Measurements from ENCODE around the gene STAMBP. TPM values are rescaled to one million over a fixed set of nuclear protein-coding genes. Genes with fewer than 3 reads are reported as not detected.

Gene STAMBP
- total and polyA plus RNA-seq, 9 of the 15 experiments (the other 6 are each of a cell fraction or from before 2014, with no cell fraction given): 36.9 to 75.2 (median 48.8) TPM

DNA sequence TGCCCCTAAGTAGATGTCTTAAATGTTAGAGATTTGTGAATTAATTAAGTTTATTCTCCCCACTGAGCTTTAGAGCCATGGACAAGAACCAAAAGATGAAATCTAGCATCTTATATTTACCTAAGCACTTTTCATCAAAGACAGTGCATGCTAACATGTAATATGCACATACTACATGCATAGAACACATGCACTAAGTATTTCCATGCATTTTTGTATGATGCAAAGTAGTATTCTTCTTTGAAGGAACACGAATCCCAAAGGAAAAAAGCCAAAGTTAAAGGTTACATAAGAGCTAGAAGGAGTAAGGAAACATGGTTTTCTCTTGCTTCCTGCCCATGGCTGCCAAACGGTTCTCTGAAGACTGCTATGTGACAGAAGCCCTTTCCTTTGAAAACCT lies 15.3 kb downstream of the STAMBP start:
- Histone ChIP-seq H3K9me1 (ENCODE audit: control insufficient read depth, insufficient read depth, low read length) (no peaks in the 10 kb centered on the region), H2AFZ (ENCODE audit: low read depth, low read length) (no peak overlapping the region), H3K4me3 (no peak overlapping the region), H3K4me1 (replicated peaks in 1 of 2; ENCODE audit: control insufficient read depth in 2 of 2, insufficient read depth in 2 of 2, low read length in 2 of 2) (0 out of 5 replicates have a peak, but pooled peaks cover 0 to 2% of the 10 kb centered on the region in 2 experiments), H3K9ac (ENCODE audit: insufficient read depth in 1 of 2, low read depth in 2 of 2, low read length in 2 of 2) (no peak overlapping the region), H3K27ac (ENCODE audit: extremely low read depth, low read depth, low read length) (no peak overlapping the region), H3K79me2 (ENCODE audit: control insufficient read depth, insufficient read depth, low read length) (0 out of 3 replicates have a peak, but pooled peaks cover 4% of the 10 kb centered on the region), H3K9me3 (replicated peaks; ENCODE audit: control insufficient read depth, insufficient read depth, low read depth, low read length) (no peaks in the 10 kb centered on the region), H3K4me2 (ENCODE audit: insufficient read depth, low read length) (no peak overlapping the region), H4K20me1 (replicated peaks; ENCODE audit: control insufficient read depth, insufficient read depth, low read length) (no peaks in the 10 kb centered on the region), H3K27me3 (ENCODE audit: control insufficient read depth in 2 of 2, insufficient read depth in 2 of 2, low read length in 2 of 2) (no peaks in the 10 kb centered on the region), H3K36me3 (ENCODE audit: control insufficient read depth, insufficient read depth, low read length) (peaks cover 63% of the 10 kb centered on the region)
- ATAC-seq (no peak), FAIRE-seq (no peak), DNase-seq (ENCODE audit: extremely low read depth in 1 of 4, low spot score in 3 of 4) (no peak)
- in situ Hi-C loops (cut with MboI): no loop called here
- intact Hi-C loops (cut with micrococcal nuclease): no loop called here
- POLR2A ChIA-PET: interaction anchor here (0.7 to 1.2 kb wide), 2 partner anchors 12 to 15 kb away, joined by 3 read pairs; partner anchors contain the start of gene STAMBP
- WGBS (ENCODE audit: insufficient coverage, low coverage, missing lambda C conversion rate): 38% methylated on average over 2 of the region's 2 CpGs
- TF ChIP-seq CBX5 (IDR thresholded peaks at IDR 0.05; ENCODE audit: borderline replicate concordance, low read depth) (no peak), ARID2 (IDR thresholded peaks at IDR 0.05) (no peak), RFX1 (IDR thresholded peaks at IDR 0.05) (no peak), ZC3H8 (IDR thresholded peaks at IDR 0.05) (no peak), ZNF57 (CRISPR knock-in tag; IDR thresholded peaks at IDR 0.05) (no peak), SUPT5H (IDR thresholded peaks at IDR 0.05) (no peak), RAD51 (IDR thresholded peaks at IDR 0.05; ENCODE audit: borderline replicate concordance, low read depth) (no peak), U2AF2 (optimal IDR thresholded peaks at IDR 0.05; ENCODE audit: low read depth, low read length) (no peak), MAFG (tag; conservative IDR thresholded peaks at IDR 0.05) (no peak)
- CTCF ChIA-PET (ENCODE audit: low intra/inter-chr PET ratio): no interaction called here
- no TSS peak for BruUV-seq (replicated peaks)
